Measurements from ENCODE around the gene LRIG1.

GRCh38 chr3:66479532-66479947 is 21.3 kb downstream of the LRIG1 start:
- no peak for TF ChIP-seq POLR2A (IDR thresholded peaks at IDR 0.05)
- no peak for TF ChIP-seq POLR2AphosphoS5 (IDR thresholded peaks at IDR 0.05)
- TF ChIP-seq, protein P1, sequence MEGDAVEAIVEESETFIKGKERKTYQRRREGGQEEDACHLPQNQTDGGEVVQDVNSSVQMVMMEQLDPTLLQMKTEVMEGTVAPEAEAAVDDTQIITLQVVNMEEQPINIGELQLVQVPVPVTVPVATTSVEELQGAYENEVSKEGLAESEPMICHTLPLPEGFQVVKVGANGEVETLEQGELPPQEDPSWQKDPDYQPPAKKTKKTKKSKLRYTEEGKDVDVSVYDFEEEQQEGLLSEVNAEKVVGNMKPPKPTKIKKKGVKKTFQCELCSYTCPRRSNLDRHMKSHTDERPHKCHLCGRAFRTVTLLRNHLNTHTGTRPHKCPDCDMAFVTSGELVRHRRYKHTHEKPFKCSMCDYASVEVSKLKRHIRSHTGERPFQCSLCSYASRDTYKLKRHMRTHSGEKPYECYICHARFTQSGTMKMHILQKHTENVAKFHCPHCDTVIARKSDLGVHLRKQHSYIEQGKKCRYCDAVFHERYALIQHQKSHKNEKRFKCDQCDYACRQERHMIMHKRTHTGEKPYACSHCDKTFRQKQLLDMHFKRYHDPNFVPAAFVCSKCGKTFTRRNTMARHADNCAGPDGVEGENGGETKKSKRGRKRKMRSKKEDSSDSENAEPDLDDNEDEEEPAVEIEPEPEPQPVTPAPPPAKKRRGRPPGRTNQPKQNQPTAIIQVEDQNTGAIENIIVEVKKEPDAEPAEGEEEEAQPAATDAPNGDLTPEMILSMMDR (IDR thresholded peaks at IDR 0.05), result no peak

Data from prostate gland (tissue), 2 donors.